Measurements from ENCODE around the gene LIFR.

GRCh38 chr5:38467353-38468040 is 88.9 kb downstream of the LIFR start:
- TF ChIP-seq EZH2 (IDR thresholded peaks at IDR 0.05; ENCODE audit: borderline replicate concordance) (no peak), EZH2phosphoT487 (IDR thresholded peaks at IDR 0.05; ENCODE audit: low read depth, severe bottlenecking, unreplicated experiment) (no peak), CTCF (IDR thresholded peaks at IDR 0.05; ENCODE audit: poor library complexity) (no peak)

Data from hepatocyte (in vitro differentiated cells).